Measurements from ENCODE around the gene CNNM4.

CNNM4 gene

GRCh38 chr2:96824079-96824870, 63.6 kb downstream of the CNNM4 start:
- H3K4me3 ChIP-seq = no peak overlapping the region
- peaks cover 43 to 61% (median 51%) of the 10 kb centered on the region in 3 donors for H3K36me3 ChIP-seq
- DNase-seq = no peak
- no peak for TF ChIP-seq CTCF (IDR thresholded peaks at IDR 0.05)
- no peak overlapping the region for H3K27ac ChIP-seq
- no peaks in the 10 kb centered on the region for H3K27me3 ChIP-seq
- H3K4me1 ChIP-seq = peaks cover 0 to 33% (median 14%) of the 10 kb centered on the region in 4 donors
- no peaks in the 10 kb centered on the region for H3K9me3 ChIP-seq
- intact Hi-C loops (cut with DNase I; ENCODE audit: low total_unique reads) = no loop called here

- no peak for TF ChIP-seq CTCF (IDR thresholded peaks at IDR 0.05)
- peaks cover 0 to 25% (median 9%) of the 10 kb centered on the region in 4 donors for H3K4me1 ChIP-seq
- no peaks in the 10 kb centered on the region for H3K9me3 ChIP-seq
- no peaks in the 10 kb centered on the region for H3K27me3 ChIP-seq
- H3K4me3 ChIP-seq = no peak overlapping the region
- DNase-seq = no peak
- H3K36me3 ChIP-seq = peaks cover 50 to 69% (median 53%) of the 10 kb centered on the region in 3 donors
- intact Hi-C loops (cut with DNase I; ENCODE audit: low total_unique reads) = no loop called here
- H3K27ac ChIP-seq = no peak overlapping the region
Measured at GRCh38 chr2:96825057-96825456, 64.4 kb downstream of the CNNM4 start.

- DNase-seq = no peak
- Histone ChIP-seq H3K27ac (no peak overlapping the region), H3K9me3 (no peaks in the 10 kb centered on the region), H3K4me3 (no peak overlapping the region), H3K4me1 (peaks cover 0 to 8% (median 2%) of the 10 kb centered on the region in 4 donors), H3K27me3 (no peaks in the 10 kb centered on the region), H3K36me3 (peaks cover 64 to 86% (median 70%) of the 10 kb centered on the region in 3 donors)
- TF ChIP-seq CTCF (IDR thresholded peaks at IDR 0.05) = no peak
- intact Hi-C loops (cut with DNase I; ENCODE audit: low total_unique reads) = no loop called here
Measured at GRCh38 chr2:96826546-96827278, 66.0 kb downstream of the CNNM4 start.

- Histone ChIP-seq H3K9me3 (no peaks in the 10 kb centered on the region), H3K4me1 (peaks cover 0 to 16% (median 8%) of the 10 kb centered on the region in 4 donors), H3K27me3 (no peaks in the 10 kb centered on the region), H3K36me3 (peaks cover 69 to 90% (median 84%) of the 10 kb centered on the region in 3 donors), H3K4me3 (no peak overlapping the region), H3K27ac (no peak overlapping the region)
- intact Hi-C loops (cut with DNase I; ENCODE audit: low total_unique reads) = no loop called here
- no peak for DNase-seq
- no peak for TF ChIP-seq CTCF (IDR thresholded peaks at IDR 0.05)
Measured at GRCh38 chr2:96828436-96828835, 67.7 kb downstream of the CNNM4 start.

- H3K4me1 ChIP-seq = peaks cover 0 to 12% (median 8%) of the 10 kb centered on the region in 4 donors
- no peak overlapping the region for H3K4me3 ChIP-seq
- no peak overlapping the region for H3K27ac ChIP-seq
- peaks cover 69 to 92% (median 84%) of the 10 kb centered on the region in 3 donors for H3K36me3 ChIP-seq
- no peak for DNase-seq
- H3K9me3 ChIP-seq = no peaks in the 10 kb centered on the region
- intact Hi-C loops (cut with DNase I; ENCODE audit: low total_unique reads) = no loop called here
- no peaks in the 10 kb centered on the region for H3K27me3 ChIP-seq
- TF ChIP-seq CTCF (IDR thresholded peaks at IDR 0.05) = no peak
Measured at GRCh38 chr2:96828874-96829273, 68.2 kb downstream of the CNNM4 start.

All from tibial artery (tissue), 4 donors.